Peyer's patch (tissue), 4 donors: ENCODE results near the gene EPS8L1.

Experiments used
- POLR2A ChIP-seq, 2 donors: fragments of 450-650 bp; IDR thresholded peaks; one replicate each; pipeline ENCODE4 v1.5.1; 2017; ENCODE audit warnings: antibody characterized with exemption in 2 of 2, mild to moderate bottlenecking in 2 of 2, moderate library complexity in 2 of 2
- TF ChIP-seq, protein P1 (sequence below), 6 experiments: fragments of 450-650 bp in 4 of 6; fragments of 200-600 bp in 2 of 6; sonication (generic) in 1 of 6; IDR thresholded peaks; one replicate each; pipeline ENCODE4 v1.5.1; 2017 to 2019; ENCODE audit warnings: antibody characterized with exemption in 6 of 6, mild to moderate bottlenecking in 3 of 6, moderate library complexity in 1 of 6

DNA sequence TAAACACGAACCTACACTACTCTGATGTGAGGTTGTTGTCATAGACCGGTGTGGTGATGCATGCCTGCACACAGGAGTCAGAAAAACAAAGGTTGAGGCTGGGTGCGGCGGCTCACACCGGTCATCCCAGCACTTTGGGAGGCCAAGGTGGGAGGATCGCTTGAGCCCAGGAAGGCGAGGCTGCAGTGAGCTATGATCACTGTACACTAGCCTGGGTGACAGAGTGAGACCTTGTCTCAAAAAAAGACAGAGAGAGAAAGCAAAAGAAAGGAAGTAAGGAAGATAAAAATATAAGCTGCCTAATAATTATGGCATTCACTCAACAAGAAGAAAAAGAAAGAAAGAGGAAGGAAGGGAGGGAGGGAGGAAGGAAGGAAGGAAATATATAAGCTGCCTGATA is 46.9 kb upstream of the EPS8L1 start:
- TF ChIP-seq, protein P1, sequence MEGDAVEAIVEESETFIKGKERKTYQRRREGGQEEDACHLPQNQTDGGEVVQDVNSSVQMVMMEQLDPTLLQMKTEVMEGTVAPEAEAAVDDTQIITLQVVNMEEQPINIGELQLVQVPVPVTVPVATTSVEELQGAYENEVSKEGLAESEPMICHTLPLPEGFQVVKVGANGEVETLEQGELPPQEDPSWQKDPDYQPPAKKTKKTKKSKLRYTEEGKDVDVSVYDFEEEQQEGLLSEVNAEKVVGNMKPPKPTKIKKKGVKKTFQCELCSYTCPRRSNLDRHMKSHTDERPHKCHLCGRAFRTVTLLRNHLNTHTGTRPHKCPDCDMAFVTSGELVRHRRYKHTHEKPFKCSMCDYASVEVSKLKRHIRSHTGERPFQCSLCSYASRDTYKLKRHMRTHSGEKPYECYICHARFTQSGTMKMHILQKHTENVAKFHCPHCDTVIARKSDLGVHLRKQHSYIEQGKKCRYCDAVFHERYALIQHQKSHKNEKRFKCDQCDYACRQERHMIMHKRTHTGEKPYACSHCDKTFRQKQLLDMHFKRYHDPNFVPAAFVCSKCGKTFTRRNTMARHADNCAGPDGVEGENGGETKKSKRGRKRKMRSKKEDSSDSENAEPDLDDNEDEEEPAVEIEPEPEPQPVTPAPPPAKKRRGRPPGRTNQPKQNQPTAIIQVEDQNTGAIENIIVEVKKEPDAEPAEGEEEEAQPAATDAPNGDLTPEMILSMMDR (IDR thresholded peaks at IDR 0.05): no peak
- no peak for TF ChIP-seq POLR2A (IDR thresholded peaks at IDR 0.05)
